Measurements from ENCODE around the gene PPIE.

The PPIE gene

DNA sequence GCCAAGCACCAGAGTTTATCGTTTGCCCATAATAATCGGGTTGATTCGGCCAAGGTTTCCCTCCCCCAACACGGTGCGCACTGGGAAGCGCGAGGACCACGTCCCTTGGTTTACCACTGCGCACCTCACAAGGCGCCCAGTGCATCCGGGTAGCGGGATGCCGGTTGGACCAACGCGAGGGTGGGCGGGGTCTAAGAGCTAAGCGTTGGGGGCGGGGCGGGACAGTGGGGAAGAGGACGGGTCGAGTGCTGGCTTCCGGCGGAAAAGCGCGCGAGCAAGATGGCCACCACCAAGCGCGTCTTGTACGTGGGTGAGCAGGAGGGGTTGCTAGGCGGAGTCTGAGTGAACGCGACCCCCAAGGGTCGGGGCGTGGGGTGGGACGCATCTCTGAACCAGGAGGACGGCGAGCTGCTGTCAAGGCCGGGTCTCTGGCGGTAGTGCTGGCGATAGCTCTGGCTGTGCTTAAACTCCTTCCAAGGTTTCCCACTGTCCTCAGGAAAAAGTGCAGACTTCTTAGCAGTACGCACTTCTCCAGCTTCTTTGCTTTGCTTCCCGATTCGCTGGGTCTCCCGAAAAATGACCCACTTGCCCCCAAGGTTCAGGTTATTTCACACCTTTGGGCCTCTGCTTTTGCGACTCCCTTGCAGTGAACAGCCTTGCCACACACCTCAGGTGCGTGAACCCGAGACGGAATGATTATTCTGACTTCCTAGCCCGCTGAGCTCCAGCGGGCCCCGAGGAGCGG lies at the start of gene PPIE:
PPIE (plus strand) TSS at position 261 of the 745 bp plus-strand sequence; CDS start at position 280, 19 bp downstream.
- in situ Hi-C loops (cut with MboI; ENCODE audit: low sequenced_read_pairs): no loop called here

DNA sequence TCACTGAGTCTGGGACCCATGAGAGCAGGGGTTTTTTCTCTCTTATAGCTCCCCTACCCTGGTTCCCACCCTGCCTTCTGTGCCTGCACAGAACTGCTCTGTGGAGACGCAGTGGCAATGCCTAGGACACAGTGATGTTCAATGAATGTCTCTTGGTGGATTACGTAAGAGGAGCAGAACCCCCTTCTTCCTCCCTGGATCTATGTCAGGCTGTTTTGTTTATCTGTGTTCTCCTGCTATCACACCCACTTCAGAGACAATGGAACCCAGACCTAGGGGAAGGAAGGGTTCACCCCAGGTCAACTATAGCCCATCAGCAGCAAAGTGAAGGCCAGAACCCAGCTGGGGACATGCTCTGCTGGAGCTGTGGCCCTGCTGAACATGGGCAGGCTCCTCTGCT lies 49.5 kb upstream of the PPIE start:
- in situ Hi-C loops (cut with MboI; ENCODE audit: low sequenced_read_pairs): no loop called here

DNA sequence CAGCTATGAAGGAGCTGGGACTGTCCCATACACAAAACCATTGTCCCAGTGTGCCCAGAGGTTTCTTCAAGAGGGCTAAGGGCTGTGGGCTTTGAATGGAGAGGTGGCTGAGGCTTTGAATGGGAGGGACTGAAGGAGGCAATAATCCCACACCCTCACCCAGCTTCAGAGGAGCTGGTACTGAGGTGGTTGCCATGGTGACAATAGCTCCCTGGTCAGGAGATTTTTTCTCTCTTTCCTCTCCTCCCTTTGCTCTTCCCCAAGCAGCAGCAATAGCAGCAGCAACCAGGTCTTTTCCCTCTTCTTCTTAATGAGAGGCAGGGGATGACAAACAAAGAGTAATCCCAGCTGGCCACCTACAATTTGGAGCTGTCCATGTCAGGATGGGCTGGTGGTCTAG lies 49.0 kb upstream of the PPIE start:
- in situ Hi-C loops (cut with MboI; ENCODE audit: low sequenced_read_pairs): no loop called here

DNA sequence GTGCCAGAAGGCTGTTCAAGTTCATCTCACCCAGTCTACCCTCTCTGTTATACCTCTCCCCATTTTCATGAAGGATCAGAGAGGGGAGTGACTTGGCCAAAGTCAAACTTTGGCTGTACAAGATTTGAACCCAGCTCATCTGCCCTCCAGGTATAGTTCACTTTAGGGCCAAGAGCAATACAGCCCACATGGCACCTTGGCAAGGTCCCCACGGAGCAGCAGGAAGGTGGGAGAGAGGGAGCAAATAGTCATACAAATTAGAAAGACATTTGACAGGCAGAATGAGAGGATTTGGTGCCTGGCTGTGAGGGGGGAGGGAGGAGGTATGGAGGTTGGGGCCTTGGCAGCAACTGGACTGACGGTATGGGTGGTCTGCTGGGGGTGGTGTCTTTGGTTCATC lies 48.5 kb upstream of the PPIE start:
- in situ Hi-C loops (cut with MboI; ENCODE audit: low sequenced_read_pairs): no loop called here

DNA sequence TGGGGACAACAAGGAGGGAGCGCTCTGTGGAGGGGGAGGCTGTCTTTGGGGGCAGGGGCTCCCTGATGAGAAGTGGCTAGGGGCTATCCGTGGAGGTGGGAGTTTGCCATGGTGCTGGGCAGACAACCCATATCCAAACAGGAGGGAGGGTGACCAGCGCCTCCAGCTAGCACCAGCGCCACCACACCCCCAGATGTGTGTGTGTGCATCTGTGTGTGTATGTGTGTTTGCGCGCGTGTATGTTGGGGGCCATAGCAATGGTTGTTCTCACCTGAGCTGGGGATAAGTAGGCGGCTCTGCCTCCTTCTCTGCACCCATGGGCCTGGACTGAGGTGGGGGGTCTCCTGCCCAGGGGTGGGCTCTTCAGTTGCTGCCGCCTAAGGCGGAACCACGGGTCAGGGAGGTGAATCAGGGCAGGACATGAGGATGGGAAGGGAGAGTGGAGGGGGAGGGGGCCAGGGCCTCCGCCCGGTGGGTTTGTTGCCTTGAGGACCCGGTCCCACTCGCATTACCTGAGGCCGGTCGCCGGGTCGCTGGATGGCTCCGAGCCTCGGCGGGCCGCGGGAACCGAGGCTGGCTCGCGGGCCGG lies 47.8 kb upstream of the PPIE start:
- in situ Hi-C loops (cut with MboI; ENCODE audit: low sequenced_read_pairs): no loop called here

DNA sequence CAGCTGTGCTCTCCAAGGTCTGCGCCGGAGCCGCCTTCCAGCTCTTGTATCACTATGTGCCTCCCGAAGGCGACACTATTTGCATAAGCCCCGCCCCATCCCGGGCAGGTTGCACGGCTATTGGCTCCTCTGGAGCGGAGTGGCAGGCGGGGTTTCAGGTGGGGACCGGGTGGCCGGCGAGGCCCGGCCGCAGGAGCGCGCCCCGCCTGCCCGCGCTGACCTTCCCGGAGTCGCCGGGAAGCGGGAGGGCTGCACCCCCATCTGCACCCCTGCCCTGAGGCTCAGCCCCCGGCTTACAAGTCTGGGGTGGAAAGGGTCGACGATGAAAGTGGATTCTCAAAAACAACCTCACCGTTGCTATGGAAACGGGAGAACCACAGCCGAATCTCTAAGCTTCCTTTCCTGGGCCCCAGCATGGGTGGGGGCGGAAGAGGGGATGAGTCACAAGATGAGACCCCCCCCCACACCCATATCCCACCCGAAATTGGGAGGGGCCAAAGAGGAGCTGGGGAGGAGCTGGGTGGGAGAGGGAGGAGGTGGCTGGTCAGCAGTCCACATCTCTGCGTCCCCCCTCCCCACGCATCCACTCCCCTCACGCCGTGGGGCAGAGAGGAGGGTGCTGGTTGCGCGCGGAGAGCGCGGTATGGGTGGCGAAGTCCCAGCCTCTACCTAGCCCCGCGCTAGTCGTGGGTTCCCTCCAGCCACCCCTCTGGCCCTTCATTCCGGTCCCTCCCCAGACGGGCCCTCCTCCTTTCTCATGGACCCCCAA lies 47.1 kb upstream of the PPIE start, which contains the start of gene HPCAL4:
HPCAL4 (minus strand) TSS at position 51 of the 769 bp plus-strand sequence. CDS start 6,830 bp downstream, outside the sequence.
- in situ Hi-C loops (cut with MboI; ENCODE audit: low sequenced_read_pairs): no loop called here

DNA sequence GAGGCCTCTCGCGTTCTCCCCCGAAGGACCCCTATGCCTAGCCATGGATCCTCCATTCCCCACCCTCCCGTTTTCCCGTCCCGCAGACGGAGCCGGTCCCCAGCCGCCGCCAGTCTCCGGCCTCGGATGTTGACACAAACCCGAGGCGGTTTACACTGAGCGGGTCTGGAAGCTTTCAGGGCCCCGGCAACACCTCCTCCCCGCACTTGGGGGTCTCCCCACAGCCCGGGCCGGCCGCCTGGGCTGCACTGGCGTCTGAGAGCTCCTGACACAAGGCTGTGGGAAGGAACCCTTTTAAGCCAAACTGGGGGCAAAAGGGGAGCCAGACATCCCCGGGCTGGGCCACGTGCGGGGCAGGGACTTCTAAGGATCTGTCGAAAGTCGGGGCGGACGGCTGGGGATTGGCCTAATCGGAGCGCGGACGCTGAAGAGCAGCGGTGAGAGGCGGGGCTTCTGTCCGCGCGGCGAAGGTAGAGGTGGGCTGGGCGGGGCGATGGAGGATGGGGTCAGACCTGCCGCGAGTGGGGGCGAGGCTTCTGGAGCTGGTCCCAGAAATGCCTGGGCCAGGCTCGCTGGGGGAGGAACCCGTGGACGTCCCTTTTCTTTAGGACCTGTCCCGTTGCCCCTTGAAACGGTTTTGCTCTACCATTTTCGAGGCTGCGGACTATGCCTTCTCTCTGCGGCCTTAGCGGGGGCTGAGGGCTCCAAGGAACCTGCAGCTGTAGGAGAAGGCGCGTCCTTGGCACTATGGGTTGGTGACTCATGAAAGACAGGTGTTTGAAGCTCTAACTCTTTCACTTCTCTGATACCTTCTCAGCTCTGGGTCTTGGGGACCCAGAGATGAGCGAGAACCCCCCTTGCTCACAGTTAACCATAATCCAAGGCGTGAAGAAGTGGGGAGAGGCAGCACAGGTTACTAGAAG lies 46.3 kb upstream of the PPIE start:
- in situ Hi-C loops (cut with MboI; ENCODE audit: low sequenced_read_pairs): no loop called here

DNA sequence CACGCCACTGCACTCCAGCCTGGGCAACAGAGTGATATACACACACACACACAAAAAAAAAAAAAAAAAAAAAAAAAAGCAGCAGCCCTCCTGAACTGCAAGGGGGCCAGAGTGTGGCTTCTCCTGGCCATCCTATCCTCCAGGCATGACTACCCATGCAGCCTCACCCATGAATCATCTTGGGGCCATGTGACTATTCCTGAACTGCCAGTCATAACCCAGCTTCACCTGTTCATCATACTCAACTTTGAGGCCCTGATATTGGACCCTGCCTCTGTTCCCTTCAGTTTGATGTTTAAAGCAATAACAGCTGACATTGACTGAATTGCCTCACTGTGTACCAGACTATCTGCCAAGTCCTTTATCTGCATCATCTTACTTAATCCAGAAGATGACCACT lies 44.7 kb upstream of the PPIE start:
- in situ Hi-C loops (cut with MboI; ENCODE audit: low sequenced_read_pairs): no loop called here

DNA sequence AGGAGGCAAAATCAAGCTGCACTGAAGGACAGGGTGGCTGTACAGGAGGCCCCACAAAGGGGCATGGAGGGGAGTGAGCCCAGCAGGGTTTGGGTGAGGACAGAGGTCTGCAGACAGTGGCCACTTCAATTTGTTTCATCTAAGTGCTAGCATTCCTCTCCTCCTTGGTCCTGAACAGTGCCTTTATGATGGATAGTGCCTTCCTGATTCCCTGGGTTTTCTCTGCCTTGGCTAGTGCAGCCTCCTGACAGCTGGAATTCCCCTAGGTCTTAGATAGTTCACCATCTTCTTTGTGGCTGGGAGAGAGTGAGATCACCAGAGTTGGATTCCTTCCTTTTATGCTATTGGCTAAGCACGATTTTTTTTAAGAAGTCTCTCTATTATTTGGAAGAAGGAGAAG lies 43.7 kb upstream of the PPIE start:
- in situ Hi-C loops (cut with MboI; ENCODE audit: low sequenced_read_pairs): no loop called here

DNA sequence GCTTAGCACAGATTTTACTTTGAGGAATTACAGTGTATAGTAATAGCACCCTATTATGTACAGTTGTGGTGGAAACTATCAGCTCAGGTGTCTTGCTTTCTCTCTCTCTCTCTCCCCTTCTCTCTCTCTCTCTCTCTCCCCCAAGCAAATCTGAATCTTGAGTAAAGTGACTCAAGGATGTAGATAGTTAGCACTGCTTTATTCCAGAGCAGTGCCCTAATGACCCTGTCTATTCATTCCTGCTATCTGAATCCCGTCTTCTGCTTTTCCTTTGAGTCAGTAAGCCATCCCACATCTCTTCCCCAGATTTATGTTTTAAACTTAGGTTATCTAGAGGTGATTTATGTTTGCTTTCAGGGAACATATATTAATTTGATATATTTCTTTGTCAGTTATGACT lies 42.2 kb upstream of the PPIE start:
- in situ Hi-C loops (cut with MboI; ENCODE audit: low sequenced_read_pairs): no loop called here

DNA sequence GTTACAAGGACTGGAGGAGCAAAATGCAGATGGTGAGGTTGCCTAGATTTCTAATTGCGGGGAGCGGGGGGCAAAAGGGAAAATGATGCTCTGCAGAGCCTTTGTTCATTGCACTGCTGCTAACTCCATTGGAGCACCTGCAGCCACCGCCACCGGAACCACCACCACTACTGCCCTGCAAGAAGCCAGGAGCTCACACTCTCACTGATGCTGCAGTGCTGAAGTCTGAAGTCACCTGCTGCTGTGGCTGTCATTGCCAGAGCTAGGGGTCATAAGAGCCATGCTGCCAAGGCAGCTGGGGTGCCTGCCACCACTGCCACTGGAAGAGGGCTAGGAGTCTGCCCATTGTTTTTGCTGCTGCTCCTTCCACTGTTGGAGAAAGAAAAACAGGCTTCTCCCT lies 40.1 kb upstream of the PPIE start:
- in situ Hi-C loops (cut with MboI; ENCODE audit: low sequenced_read_pairs): no loop called here

DNA sequence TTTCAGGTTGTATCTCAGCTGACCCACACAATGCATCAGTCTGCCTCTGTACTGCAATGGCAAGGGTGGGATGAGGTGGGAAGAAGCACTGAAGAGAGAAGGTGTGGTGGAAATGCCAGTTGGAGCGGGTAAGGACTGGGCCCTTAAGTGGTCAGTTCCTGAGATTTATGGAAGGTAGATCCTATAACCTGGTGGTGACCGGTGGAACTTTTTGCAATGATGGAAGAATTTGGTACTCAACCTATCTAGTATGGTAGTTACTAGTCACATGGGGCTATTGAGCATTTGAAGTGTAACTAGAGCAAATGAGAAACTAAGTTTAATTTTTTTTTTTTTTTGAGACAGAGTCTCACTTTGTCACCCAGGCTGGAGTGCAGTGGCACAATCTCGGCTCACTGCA lies 39.3 kb upstream of the PPIE start:
- in situ Hi-C loops (cut with MboI; ENCODE audit: low sequenced_read_pairs): no loop called here

DNA sequence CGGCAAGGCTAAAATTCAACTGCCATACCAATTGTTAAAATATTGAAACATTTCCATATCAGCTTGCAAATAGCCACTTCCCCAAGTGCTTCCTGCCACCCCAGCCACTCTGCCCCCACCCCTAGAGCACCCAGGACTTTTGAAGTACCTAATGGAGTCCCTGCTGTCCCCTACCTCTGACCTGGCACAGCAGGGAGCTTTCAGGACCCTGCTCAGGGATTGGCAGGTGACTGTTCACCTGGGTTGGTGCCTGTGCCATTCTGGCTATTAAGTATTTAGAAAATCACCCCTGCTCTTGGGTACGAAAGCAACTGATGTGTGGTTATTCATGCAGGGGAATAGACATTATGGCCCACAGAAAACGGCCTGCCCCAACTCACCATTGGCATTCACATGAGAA lies 38.3 kb upstream of the PPIE start:
- in situ Hi-C loops (cut with MboI; ENCODE audit: low sequenced_read_pairs): no loop called here

DNA sequence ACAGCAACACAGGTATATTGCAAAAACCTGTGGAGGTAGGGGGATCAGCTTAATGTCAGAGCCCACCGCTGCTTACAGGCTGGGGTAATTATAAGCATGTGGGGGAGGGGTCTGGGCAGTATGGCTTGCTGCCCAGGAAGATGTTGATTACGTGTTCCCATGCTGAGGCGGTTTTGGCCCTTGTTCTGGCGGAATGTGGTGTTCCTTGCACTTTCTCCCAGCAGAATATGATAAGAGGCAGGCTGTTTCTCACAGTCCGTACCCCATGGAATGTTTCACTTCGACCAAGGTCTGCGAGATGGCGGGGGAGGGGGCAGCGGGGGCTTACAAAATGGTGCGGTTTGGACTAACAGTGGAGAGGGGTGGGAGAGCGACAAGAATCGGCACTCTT lies 37.6 kb upstream of the PPIE start:
- in situ Hi-C loops (cut with MboI; ENCODE audit: low sequenced_read_pairs): no loop called here

DNA sequence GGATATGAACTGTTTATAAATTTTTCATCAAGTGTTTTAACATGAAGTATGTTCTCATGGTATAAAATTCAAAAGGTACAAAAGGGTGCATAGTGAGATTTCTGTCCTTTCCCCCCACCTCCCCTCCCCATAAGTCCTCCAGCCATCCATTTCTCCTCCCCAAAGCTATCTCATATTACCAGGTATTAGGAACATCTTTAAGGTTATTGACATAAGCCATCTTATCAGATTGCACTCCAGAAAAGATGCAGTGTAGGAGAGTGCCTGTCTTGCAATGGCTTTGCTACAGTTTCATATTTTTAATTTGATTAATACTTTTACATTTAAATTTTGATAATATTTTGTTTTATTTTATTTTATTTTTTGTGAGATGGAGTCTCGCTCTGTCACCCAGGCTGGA lies 33.9 kb upstream of the PPIE start:
- in situ Hi-C loops (cut with MboI; ENCODE audit: low sequenced_read_pairs): no loop called here

DNA sequence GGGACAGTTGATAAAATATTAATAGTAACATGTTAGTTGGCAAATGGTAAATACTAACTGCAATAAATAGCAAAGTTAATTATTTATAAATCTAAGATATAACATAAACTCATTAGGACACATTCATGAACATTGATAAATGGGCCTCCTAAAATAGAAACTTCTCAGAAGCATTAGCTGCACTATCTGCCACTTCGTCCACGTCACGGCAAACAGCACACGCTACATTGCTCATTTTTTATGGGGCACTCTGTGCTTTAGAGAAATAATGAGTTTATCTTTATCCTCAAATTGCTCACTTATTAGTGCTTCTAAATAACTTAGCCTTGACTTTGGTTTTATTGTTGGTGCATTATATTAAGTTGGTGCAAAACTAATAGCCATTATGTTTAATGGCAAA lies 31.2 kb upstream of the PPIE start:
- in situ Hi-C loops (cut with MboI; ENCODE audit: low sequenced_read_pairs): no loop called here

DNA sequence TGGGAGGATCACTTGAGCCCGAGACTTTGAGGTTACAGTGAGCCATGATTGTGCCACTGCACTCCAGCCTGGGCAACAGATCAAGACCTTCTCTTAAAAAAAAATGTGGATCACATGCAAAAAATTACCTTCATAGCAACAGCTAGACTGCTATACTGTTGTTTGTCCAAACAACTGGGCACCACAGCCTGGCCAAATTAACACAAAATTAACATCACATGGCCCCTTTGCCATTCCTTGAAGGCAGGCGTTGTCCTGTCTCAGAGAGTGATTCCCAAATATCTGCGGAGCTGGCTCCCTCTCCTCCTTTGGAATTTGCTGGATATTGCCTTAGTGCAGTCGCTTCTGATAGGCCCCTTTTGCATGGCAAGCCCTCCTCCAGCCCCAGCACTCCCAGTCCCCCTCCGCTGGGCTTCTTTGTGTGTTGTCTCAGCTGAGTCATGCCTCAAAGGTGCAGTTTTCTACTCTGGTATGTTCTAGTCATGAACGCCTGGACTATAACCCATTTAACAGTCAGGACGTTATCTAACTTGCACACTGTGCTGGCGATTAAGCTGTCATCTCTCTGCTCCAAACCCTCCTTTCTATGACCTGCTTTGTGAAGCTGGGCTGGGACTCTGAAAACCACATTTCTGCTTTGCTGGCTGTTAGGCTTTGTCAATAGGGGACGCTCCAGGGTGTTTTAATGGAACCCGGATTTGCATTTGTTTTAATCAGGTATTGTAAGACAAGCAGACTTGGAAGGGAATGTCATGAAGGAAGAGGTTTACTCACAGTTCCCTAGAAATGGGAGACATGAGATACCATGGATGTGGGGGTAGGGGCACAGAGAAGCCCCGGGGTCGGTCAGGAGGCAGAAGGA lies 27.3 kb upstream of the PPIE start:
- in situ Hi-C loops (cut with MboI; ENCODE audit: low sequenced_read_pairs): no loop called here

DNA sequence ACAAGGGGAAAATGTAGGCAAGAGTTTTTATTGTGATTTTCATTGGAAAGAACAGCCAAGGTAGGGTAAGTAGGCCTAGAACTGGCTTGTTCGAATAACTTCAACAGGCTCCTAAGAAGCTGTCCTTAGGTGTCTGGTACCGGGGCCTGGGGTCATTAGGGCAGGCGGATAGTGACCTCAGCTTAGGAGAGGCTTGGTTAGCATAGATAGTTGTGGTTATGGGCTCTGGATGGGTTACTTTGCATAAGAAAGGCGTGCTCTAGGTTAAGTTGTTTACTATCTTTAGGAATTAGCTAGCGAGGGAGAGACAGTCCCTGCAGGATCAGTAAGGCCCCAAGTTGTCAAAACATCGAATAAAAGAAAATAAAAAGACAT lies 26.7 kb upstream of the PPIE start:
- in situ Hi-C loops (cut with MboI; ENCODE audit: low sequenced_read_pairs): no loop called here

DNA sequence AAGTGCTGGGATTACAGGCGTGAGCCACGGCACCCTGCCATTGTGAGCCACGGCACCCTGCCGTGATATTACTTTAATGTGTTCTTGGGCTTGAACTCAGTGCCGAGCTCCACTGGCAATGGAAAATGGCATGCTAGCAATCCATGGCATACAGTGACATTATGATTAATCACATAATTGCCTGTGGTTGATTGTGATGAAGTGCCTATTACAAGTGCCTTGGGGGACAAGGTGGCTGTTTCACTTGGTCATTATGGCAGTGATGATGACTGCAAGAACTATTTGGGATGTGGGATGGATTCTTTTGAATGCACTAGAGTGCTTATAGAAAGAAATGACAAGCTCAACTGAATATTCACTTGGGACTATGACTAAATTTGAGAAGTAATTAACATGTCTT lies 25.1 kb upstream of the PPIE start:
- in situ Hi-C loops (cut with MboI; ENCODE audit: low sequenced_read_pairs): no loop called here

DNA sequence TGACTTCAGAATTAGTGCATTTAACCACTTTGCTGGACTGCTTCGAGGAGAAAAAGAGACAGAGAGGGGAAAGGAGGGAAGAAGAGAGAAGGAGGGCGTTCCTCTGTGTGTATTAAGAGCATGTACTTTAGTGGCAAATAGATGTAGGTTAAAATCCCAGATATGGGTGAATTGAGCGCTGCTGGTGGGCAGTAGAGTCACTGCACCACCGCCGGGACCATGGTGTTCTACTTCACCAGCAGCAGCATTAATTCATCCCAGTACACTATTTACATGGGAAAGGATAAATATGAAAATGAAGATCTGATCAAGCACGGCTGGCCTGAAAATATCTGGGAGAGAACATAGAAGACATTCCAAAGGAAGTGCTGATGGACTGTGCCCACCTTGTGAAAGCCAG lies 20.9 kb upstream of the PPIE start:
- in situ Hi-C loops (cut with MboI; ENCODE audit: low sequenced_read_pairs): no loop called here
